K562 (cell line): Measurements from ENCODE around the gene TK1. TPM values are rescaled to one million over a fixed set of nuclear protein-coding genes. Genes with fewer than 3 reads are reported as not detected.

Experiments used
- JUND ChIP-seq, 2 experiments: IDR thresholded peaks; 2 replicates in 1 of 2; 3 replicates in 1 of 2; pipeline ENCODE4 v1.6.1; 2011; ENCODE audit warnings: borderline replicate concordance in 2 of 2, low read depth in 2 of 2, low read length in 2 of 2, improper control_type of control experiment in 1 of 2, missing biosample characterization in 1 of 2, missing genetic modification characterization in 1 of 2, missing genetic modification reagents in 1 of 2
- RCOR1 ChIP-seq, 2 experiments: IDR thresholded peaks; 2 replicates each; pipeline ENCODE4 v1.6.1; 2012; ENCODE audit warnings: low read depth in 2 of 2, low read length in 2 of 2, borderline replicate concordance in 1 of 2, improper control_type of control experiment in 1 of 2
- STAT6 ChIP-seq: sonication (generic); formaldehyde crosslinking; IDR thresholded peaks from 2 replicates; pipeline ENCODE4 v1.8.1; 2023; ENCODE audit warnings: mild to moderate bottlenecking, missing genetic modification reagents
- UBTF ChIP-seq, 2 experiments: IDR thresholded peaks; 2 replicates each; pipeline ENCODE4 v1.6.1; 2012; ENCODE audit warnings: improper control_type of control experiment in 2 of 2, low read depth in 2 of 2, low read length in 2 of 2, borderline replicate concordance in 1 of 2
- ZNF407 ChIP-seq: fragments of 450-650 bp; IDR thresholded peaks from 2 replicates; pipeline ENCODE4 v1.6.1; 2016; ENCODE audit warnings: low read depth
- ZNF717 ChIP-seq: fragments of 250-450 bp; sonication (Bioruptor Pico); IDR thresholded peaks from 2 replicates; pipeline ENCODE4 v1.5.0; 2021
- polyA plus RNA-seq, 8 experiments: library from polyadenylated mRNA; depleted of rRNA in 4 of 8; stranded (reverse) in 5 of 8; unstranded in 3 of 8; fragments of >200 nt; fragmentation: Nextera tagmentation in 2 of 8; fragmentation: Illumina TruSeq in 1 of 8; extraction: Ambion mirVana in 2 of 8; extraction: Trizol in 1 of 8; gene quantifications; 2 replicates each; pipeline versions ENCODE4 v1.2.1 to v1.2.3, GENCODE V29; 2011 to 2014; ENCODE audit warnings: inconsistent platforms in 1 of 8, missing spikeins in 1 of 8
- total RNA-seq, 7 experiments: library from RNA; depleted of rRNA in 6 of 7; stranded (reverse); fragments of >200 nt in 6 of 7; fragmentation: Illumina TruSeq in 2 of 7; extraction: Trizol in 2 of 7; gene quantifications; 2 replicates each; pipeline versions ENCODE4 v1.2.1 to v1.2.3, GENCODE V29; 2011 to 2021; ENCODE audit warnings: low replicate concordance in 1 of 7
- TF ChIP-seq, protein P1 (sequence below), 3 experiments: IDR thresholded peaks in 2 of 3; conservative IDR thresholded peaks in 1 of 3; 2 replicates each; pipeline ENCODE4 v1.5.1; 2011 to 2012; ENCODE audit warnings: low read length in 3 of 3, mild to moderate bottlenecking in 3 of 3, control low read depth in 2 of 3, improper control_type of control experiment in 1 of 3, inconsistent platforms in 1 of 3, low read depth in 1 of 3, mixed read lengths in 1 of 3, moderate library complexity in 1 of 3; ENCODE audit not compliant: insufficient read depth in 2 of 3
- TF ChIP-seq, protein P2 (sequence below): fragments of 450-650 bp; formaldehyde crosslinking; conservative IDR thresholded peaks from 2 replicates; pipeline ENCODE4 v1.4.0; 2022; ENCODE audit warnings: mild to moderate bottlenecking, missing genetic modification characterization

The TK1 gene
- total and polyA plus RNA-seq, 9 of the 15 experiments (the other 6 are each of a cell fraction or from before 2014, with no cell fraction given) = 8.4 to 280 (median 103) TPM

GRCh38 chr17:78135858-78136500, 50.9 kb downstream of the TK1 start (continued):
- TF ChIP-seq STAT6 (CRISPR knock-in tag) (no peak), UBTF (IDR thresholded peaks at IDR 0.05; ENCODE audit: borderline replicate concordance in 1 of 2, low read depth in 2 of 2, low read length in 2 of 2) (no peak), JUND (IDR thresholded peaks at IDR 0.05; ENCODE audit: borderline replicate concordance, low read depth, low read length) (peak; percentile 91), JUND (tag; IDR thresholded peaks at IDR 0.05; ENCODE audit: borderline replicate concordance, low read depth, low read length) (peak; percentile 77; the same call in 2 of the 3 replicates), ZNF407 (no peak), ZNF717 (CRISPR knock-in tag) (no peak), RCOR1 (IDR thresholded peaks at IDR 0.05; ENCODE audit: borderline replicate concordance in 1 of 2, low read depth in 2 of 2, low read length in 2 of 2) (peak in 1 of 2 experiments; percentile 47; a peak in 2 of 4 replicates)
- TF ChIP-seq, protein P1, sequence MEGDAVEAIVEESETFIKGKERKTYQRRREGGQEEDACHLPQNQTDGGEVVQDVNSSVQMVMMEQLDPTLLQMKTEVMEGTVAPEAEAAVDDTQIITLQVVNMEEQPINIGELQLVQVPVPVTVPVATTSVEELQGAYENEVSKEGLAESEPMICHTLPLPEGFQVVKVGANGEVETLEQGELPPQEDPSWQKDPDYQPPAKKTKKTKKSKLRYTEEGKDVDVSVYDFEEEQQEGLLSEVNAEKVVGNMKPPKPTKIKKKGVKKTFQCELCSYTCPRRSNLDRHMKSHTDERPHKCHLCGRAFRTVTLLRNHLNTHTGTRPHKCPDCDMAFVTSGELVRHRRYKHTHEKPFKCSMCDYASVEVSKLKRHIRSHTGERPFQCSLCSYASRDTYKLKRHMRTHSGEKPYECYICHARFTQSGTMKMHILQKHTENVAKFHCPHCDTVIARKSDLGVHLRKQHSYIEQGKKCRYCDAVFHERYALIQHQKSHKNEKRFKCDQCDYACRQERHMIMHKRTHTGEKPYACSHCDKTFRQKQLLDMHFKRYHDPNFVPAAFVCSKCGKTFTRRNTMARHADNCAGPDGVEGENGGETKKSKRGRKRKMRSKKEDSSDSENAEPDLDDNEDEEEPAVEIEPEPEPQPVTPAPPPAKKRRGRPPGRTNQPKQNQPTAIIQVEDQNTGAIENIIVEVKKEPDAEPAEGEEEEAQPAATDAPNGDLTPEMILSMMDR (IDR thresholded peaks at IDR 0.05 in 2 of 3, conservative IDR thresholded peaks at IDR 0.05 in 1 of 3; ENCODE audit: insufficient read depth in 2 of 3, low read depth in 1 of 3, low read length in 3 of 3) = 0 out of 6 replicates have a peak, but pooled peaks of 1 of the 3 experiments have one; percentile 7
- TF ChIP-seq, protein P2, sequence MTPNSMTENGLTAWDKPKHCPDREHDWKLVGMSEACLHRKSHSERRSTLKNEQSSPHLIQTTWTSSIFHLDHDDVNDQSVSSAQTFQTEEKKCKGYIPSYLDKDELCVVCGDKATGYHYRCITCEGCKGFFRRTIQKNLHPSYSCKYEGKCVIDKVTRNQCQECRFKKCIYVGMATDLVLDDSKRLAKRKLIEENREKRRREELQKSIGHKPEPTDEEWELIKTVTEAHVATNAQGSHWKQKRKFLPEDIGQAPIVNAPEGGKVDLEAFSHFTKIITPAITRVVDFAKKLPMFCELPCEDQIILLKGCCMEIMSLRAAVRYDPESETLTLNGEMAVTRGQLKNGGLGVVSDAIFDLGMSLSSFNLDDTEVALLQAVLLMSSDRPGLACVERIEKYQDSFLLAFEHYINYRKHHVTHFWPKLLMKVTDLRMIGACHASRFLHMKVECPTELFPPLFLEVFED (CRISPR knock-in tag) = no peak
